ENCODE data around the gene LGSN.

LGSN gene

DNA sequence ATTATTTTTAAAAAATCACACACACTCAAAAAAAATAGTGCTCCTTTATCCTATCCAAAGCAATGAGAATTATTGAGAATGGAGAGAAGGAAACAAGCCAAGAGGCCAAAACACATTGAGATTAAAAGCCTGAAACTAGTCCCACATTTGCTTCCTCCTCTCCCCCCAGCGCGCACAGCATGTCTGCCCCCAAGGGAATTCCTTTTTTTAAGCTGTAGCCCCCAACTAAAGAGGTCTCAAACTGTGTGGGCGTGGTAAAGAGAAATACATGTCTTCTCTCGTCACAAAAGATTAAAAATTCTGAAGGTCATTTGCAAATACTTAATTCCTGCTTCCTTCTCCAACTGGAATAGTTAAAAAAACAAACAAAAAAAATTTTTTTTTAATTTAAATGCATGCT is 52.7 kb downstream of the LGSN start:
- no peaks in the 10 kb centered on the region for H3K4me1 ChIP-seq (ENCODE audit: insufficient read depth, low read length, poor library complexity, severe bottlenecking)
- H3K36me3 ChIP-seq (ENCODE audit: insufficient read depth, low read length): no peaks in the 10 kb centered on the region
- H3K9ac ChIP-seq (ENCODE audit: low read depth, low read length, poor library complexity, severe bottlenecking): no peak overlapping the region
- no peak overlapping the region for H2AFZ ChIP-seq (ENCODE audit: low read length)
- no peak overlapping the region for H3K4me3 ChIP-seq (ENCODE audit: low read length, poor library complexity, severe bottlenecking)
- no peaks in the 10 kb centered on the region for H4K20me1 ChIP-seq (ENCODE audit: insufficient read depth, low read length, poor library complexity, severe bottlenecking)
- H3K79me2 ChIP-seq (ENCODE audit: insufficient read depth, low read length): no peaks in the 10 kb centered on the region
- H3F3A ChIP-seq (ENCODE audit: low read depth): no peaks in the 10 kb centered on the region
- H3K9me3 ChIP-seq (ENCODE audit: insufficient read depth, low read depth, low read length): no peaks in the 10 kb centered on the region
- H3K4me2 ChIP-seq (ENCODE audit: low read depth, low read length, poor library complexity, severe bottlenecking): no peak overlapping the region
- H3K27me3 ChIP-seq (ENCODE audit: insufficient read depth, low read length, poor library complexity, severe bottlenecking): no peaks in the 10 kb centered on the region
- no peaks in the 10 kb centered on the region for H3K9me2 ChIP-seq (replicated peaks; ENCODE audit: low read depth, low read length)
- TF ChIP-seq, protein P1, sequence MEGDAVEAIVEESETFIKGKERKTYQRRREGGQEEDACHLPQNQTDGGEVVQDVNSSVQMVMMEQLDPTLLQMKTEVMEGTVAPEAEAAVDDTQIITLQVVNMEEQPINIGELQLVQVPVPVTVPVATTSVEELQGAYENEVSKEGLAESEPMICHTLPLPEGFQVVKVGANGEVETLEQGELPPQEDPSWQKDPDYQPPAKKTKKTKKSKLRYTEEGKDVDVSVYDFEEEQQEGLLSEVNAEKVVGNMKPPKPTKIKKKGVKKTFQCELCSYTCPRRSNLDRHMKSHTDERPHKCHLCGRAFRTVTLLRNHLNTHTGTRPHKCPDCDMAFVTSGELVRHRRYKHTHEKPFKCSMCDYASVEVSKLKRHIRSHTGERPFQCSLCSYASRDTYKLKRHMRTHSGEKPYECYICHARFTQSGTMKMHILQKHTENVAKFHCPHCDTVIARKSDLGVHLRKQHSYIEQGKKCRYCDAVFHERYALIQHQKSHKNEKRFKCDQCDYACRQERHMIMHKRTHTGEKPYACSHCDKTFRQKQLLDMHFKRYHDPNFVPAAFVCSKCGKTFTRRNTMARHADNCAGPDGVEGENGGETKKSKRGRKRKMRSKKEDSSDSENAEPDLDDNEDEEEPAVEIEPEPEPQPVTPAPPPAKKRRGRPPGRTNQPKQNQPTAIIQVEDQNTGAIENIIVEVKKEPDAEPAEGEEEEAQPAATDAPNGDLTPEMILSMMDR (conservative IDR thresholded peaks at IDR 0.05; ENCODE audit: low read length): no peak
- TF ChIP-seq EZH2phosphoT487 (IDR thresholded peaks at IDR 0.05; ENCODE audit: borderline replicate concordance): no peak

DNA sequence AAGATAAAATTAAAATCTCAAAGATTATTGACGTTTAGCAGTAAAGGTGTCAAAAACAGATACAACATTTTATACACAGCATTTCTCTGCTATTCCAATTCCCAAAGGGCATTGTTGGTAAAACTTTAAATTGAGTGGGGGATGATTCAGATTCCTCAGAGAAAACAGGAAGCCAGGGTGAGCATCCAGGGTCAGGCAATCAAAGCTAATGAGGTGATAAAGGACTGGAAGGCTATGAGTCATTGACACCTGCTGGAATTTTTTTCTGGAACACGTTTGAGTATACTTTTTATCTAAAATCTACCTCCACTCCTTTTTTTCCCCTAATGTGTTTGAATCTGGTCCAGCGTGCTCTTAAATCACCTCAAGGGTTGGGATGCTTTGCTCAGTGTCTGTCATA is 56.3 kb downstream of the LGSN start:
- H3K27me3 ChIP-seq (ENCODE audit: insufficient read depth, low read length, poor library complexity, severe bottlenecking): no peaks in the 10 kb centered on the region
- no peak overlapping the region for H3K4me2 ChIP-seq (ENCODE audit: low read depth, low read length, poor library complexity, severe bottlenecking)
- no peaks in the 10 kb centered on the region for H3K9me3 ChIP-seq (ENCODE audit: insufficient read depth, low read depth, low read length)
- no peak overlapping the region for H2AFZ ChIP-seq (ENCODE audit: low read length)
- no peaks in the 10 kb centered on the region for H4K20me1 ChIP-seq (ENCODE audit: insufficient read depth, low read length, poor library complexity, severe bottlenecking)
- H3K79me2 ChIP-seq (ENCODE audit: insufficient read depth, low read length): no peaks in the 10 kb centered on the region
- no peak overlapping the region for H3K4me3 ChIP-seq (ENCODE audit: low read length, poor library complexity, severe bottlenecking)
- no peaks in the 10 kb centered on the region for H3K36me3 ChIP-seq (ENCODE audit: insufficient read depth, low read length)
- TF ChIP-seq EZH2phosphoT487 (IDR thresholded peaks at IDR 0.05; ENCODE audit: borderline replicate concordance): no peak
- TF ChIP-seq, protein P1 (conservative IDR thresholded peaks at IDR 0.05; ENCODE audit: low read length): no peak
- H3K9me2 ChIP-seq (replicated peaks; ENCODE audit: low read depth, low read length): no peaks in the 10 kb centered on the region
- no peaks in the 10 kb centered on the region for H3F3A ChIP-seq (ENCODE audit: low read depth)
- H3K4me1 ChIP-seq (ENCODE audit: insufficient read depth, low read length, poor library complexity, severe bottlenecking): no peaks in the 10 kb centered on the region
- H3K9ac ChIP-seq (ENCODE audit: low read depth, low read length, poor library complexity, severe bottlenecking): no peak overlapping the region

DNA sequence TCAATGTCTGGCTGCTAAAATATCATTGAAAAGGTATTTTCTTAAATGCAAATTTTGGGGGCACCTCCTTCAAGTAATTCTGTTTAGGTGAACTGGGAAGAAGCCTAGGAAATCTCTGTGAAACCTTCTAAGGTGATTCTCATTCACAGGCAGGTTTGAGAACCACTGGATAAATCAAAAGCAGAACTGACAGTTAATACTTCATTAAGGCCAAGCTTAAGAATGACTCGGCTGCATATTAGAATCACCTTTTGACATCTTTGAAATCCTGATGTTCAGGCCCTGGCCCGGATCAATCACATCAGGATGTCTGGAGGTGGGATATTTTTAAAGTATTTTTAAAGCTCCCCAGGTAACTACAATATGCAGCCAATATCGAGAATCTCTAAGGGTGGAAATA is 58.0 kb downstream of the LGSN start:
- Histone ChIP-seq H3K4me3 (ENCODE audit: low read length, poor library complexity, severe bottlenecking) (no peak overlapping the region), H3K4me2 (ENCODE audit: low read depth, low read length, poor library complexity, severe bottlenecking) (no peak overlapping the region), H3K4me1 (ENCODE audit: insufficient read depth, low read length, poor library complexity, severe bottlenecking) (no peaks in the 10 kb centered on the region), H3K27me3 (ENCODE audit: insufficient read depth, low read length, poor library complexity, severe bottlenecking) (no peaks in the 10 kb centered on the region), H3K79me2 (ENCODE audit: insufficient read depth, low read length) (no peaks in the 10 kb centered on the region), H3F3A (ENCODE audit: low read depth) (no peaks in the 10 kb centered on the region), H3K9me2 (replicated peaks; ENCODE audit: low read depth, low read length) (no peaks in the 10 kb centered on the region), H3K36me3 (ENCODE audit: insufficient read depth, low read length) (no peaks in the 10 kb centered on the region), H3K9ac (ENCODE audit: low read depth, low read length, poor library complexity, severe bottlenecking) (no peak overlapping the region), H2AFZ (ENCODE audit: low read length) (no peak overlapping the region), H3K9me3 (ENCODE audit: insufficient read depth, low read depth, low read length) (no peaks in the 10 kb centered on the region), H4K20me1 (ENCODE audit: insufficient read depth, low read length, poor library complexity, severe bottlenecking) (no peaks in the 10 kb centered on the region)
- TF ChIP-seq, protein P1 (conservative IDR thresholded peaks at IDR 0.05; ENCODE audit: low read length): no peak
- TF ChIP-seq EZH2phosphoT487 (IDR thresholded peaks at IDR 0.05; ENCODE audit: borderline replicate concordance): no peak
